Stimulated activated CD8-positive, alpha-beta memory T cell treated with anti-CD3 and anti-CD28 coated beads, Interleukin-4, amount 100 ng/mL, for 24 hours (primary cell): Measurements from ENCODE around the gene NEDD4.
"Not testable (repeated sequence)": the region's sequence is repeated elsewhere in the genome, so short reads cannot be mapped to it uniquely, and the experiment has no call there.

ENCODE experiments used
- DNase-seq: peaks from one replicate; pipeline ENCODE4 v3.0.0-alpha.2; 2020; ENCODE audit warnings: low read depth

NEDD4 gene

GRCh38 chr15:55824857-55825613, 168.4 kb downstream of the NEDD4 start:
- DNase-seq, result no peak

GRCh38 chr15:55823699-55824340, 169.6 kb downstream of the NEDD4 start:
- DNase-seq, result no peak

GRCh38 chr15:55823191-55823670, 170.2 kb downstream of the NEDD4 start:
- DNase-seq, result no peak

- not testable (repeated sequence) for DNase-seq
Measured at GRCh38 chr15:55821740-55822139, 171.7 kb downstream of the NEDD4 start.

- no peak for DNase-seq
Measured at GRCh38 chr15:55820043-55820442, 173.4 kb downstream of the NEDD4 start.

- no peak for DNase-seq
Measured at GRCh38 chr15:55819397-55820034, 173.9 kb downstream of the NEDD4 start.

GRCh38 chr15:55816017-55816416, 177.4 kb downstream of the NEDD4 start:
- DNase-seq, result no peak

GRCh38 chr15:55802600-55803376, 190.6 kb downstream of the NEDD4 start:
- no peak for DNase-seq

GRCh38 chr15:55800216-55800615, 193.2 kb downstream of the NEDD4 start:
- no peak for DNase-seq

GRCh38 chr15:55799291-55800212, 193.9 kb downstream of the NEDD4 start:
- peak; percentile 3 for DNase-seq

- no peak for DNase-seq
Measured at GRCh38 chr15:55796321-55796965, 197.0 kb downstream of the NEDD4 start.

- DNase-seq, result no peak
Measured at GRCh38 chr15:55795031-55795430, 198.4 kb downstream of the NEDD4 start.

- DNase-seq, result no peak
Measured at GRCh38 chr15:55791551-55792400, 201.6 kb downstream of the NEDD4 start.

- DNase-seq, result peak; percentile 31
Measured at GRCh38 chr15:55789066-55789660, 204.2 kb downstream of the NEDD4 start.

GRCh38 chr15:55786341-55786740, 207.1 kb downstream of the NEDD4 start:
- no peak for DNase-seq

GRCh38 chr15:55785593-55785992, 207.8 kb downstream of the NEDD4 start:
- DNase-seq, result not testable (repeated sequence)

GRCh38 chr15:55784286-55784685, 209.1 kb downstream of the NEDD4 start:
- DNase-seq, result no peak

GRCh38 chr15:55782901-55783300, 210.5 kb downstream of the NEDD4 start:
- DNase-seq, result no peak

GRCh38 chr15:55780292-55780691, 213.1 kb downstream of the NEDD4 start:
- DNase-seq, result no peak
